ENCODE measurements around the gene MIDN.

MIDN gene

GRCh38 chr19:1280636-1281568, 32.5 kb downstream of the MIDN start:
- DNase-seq (ENCODE audit: low read depth in 2 of 3, low spot score in 2 of 3) = no peak

GRCh38 chr19:1281569-1282287, 33.3 kb downstream of the MIDN start:
- DNase-seq (ENCODE audit: low read depth in 2 of 3, low spot score in 2 of 3) = no peak

GRCh38 chr19:1282588-1283206, 34.3 kb downstream of the MIDN start:
- no peak for DNase-seq (ENCODE audit: low read depth in 2 of 3, low spot score in 2 of 3)

DNA sequence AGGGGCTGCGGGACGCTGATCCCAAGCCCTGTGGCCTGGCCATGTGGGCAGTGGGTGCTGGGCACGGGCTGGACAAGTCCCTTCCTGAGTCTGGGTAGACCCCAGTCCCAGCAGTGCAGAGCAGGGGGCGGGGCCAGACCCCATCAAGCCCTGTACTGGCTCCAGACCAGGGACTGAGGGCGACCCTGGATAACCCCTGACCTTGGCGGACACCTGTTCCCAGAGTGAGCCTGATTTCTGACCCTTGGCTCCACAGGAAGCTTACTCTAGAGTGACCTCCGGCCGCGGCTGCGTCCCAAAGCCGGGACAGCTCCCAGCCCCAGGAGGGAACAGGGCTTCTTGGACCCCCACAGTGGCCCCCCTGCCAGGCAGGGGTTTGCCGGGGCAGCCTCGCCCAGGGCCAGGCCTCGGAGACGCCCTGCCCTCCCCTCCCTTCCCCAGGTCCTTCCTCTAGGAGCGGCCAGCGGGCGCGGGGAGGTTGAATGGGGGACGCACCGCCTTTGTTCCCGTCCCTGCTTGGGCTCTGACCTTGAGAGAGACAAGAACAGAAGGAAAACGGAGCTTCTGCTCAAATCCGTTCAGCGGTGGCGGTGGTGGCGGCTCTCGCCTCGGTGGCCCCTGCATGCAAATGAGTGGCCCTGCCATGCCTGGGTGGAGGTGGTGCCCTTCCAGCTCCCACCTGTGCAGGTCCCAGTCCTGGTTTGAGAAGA, 35.0 kb downstream of the MIDN start:
- no peak for DNase-seq (ENCODE audit: low read depth in 2 of 3, low spot score in 2 of 3)

- DNase-seq (ENCODE audit: low read depth in 2 of 3, low spot score in 2 of 3) = no peak
These were observed 35.5 kb downstream of the MIDN start for GRCh38 chr19:1283917-1284292.

DNA sequence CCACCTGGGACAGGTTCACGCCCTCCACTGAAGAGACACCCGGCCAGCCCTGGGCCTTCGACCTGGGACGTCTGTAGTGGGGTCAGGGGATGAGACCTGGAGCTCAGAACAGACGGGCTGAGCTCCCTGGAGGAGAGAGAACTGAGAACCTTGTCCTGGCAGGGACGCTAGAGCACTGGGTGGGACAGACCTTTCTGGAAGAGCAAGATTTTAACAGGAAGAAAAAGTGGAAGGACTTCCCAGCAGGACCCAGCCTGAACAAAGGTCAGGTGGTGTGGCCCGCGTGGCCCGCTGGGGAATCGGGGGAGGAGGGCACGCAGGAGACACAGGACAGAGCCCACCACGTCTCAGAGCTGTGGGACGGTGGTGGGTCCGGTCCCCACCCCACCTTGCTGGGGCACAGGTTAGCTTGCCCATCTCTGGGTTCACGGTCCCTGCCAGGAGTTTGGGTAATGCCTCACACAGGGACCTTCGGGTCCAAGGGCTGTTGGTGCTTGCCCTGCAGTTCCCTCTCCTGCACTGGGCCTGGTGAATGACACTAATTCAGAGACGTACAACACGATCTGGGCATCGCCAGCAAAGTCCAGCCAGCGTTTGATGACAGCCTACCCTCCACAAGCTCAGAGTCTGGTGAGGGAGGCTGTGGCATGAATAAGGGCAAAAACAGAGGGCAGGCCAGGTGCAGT, 36.1 kb downstream of the MIDN start:
- DNase-seq (ENCODE audit: low read depth in 2 of 3, low spot score in 2 of 3) = no peak

- DNase-seq (ENCODE audit: low read depth in 2 of 3, low spot score in 2 of 3) = no peak
These were observed 36.8 kb downstream of the MIDN start for GRCh38 chr19:1284979-1285736.

GRCh38 chr19:1285737-1286360, 37.5 kb downstream of the MIDN start, which contains the start of gene EFNA2:
Gene EFNA2 (plus strand): TSS chr19:1285873. CDS start chr19:1286169, 296 bp downstream.
- no peak for DNase-seq (ENCODE audit: low read depth in 2 of 3, low spot score in 2 of 3)

DNA sequence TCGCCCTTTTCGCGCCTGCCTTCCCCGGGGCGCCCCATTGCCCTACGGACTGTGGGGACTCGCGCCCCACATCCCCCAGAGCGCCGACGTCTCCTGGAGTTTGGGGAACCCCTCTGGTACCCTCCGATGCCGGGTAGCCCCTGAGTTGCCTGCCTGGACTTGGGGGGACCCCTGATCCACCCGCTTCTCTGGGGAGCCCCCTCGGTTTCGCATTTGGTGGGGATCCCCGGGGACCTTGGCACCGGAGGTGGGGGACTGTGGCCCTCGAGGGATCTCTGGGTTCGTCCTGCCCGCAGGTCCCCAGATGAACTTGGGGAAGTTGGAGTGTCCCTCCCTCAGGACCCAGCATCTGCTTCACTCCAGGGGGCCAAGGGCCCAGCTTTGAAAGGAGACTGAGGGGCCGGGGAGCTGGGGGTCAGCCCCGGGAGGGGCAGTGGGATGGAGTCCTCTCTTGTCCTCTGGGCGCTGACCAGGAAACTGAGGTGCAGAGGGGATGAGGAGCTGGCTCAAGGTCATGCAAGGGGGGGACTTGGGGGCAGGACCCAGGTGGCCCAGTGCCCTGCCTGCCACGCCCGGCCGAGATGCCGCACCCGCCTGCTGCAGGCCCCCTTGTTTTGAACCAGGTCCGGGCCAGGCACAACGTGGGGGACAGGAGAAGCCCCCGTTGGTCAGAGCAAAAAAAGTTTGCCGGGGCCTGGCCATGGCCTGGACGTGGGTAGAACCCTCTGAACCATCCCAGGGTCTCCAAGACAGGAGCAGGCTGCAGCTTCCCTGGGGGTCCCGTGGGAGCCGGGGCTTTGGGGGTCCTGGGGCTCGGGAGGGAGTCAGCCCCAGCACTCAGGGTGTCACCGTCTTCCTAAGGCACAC, 38.3 kb downstream of the MIDN start:
- DNase-seq (ENCODE audit: low read depth in 2 of 3, low spot score in 2 of 3) = no peak

DNA sequence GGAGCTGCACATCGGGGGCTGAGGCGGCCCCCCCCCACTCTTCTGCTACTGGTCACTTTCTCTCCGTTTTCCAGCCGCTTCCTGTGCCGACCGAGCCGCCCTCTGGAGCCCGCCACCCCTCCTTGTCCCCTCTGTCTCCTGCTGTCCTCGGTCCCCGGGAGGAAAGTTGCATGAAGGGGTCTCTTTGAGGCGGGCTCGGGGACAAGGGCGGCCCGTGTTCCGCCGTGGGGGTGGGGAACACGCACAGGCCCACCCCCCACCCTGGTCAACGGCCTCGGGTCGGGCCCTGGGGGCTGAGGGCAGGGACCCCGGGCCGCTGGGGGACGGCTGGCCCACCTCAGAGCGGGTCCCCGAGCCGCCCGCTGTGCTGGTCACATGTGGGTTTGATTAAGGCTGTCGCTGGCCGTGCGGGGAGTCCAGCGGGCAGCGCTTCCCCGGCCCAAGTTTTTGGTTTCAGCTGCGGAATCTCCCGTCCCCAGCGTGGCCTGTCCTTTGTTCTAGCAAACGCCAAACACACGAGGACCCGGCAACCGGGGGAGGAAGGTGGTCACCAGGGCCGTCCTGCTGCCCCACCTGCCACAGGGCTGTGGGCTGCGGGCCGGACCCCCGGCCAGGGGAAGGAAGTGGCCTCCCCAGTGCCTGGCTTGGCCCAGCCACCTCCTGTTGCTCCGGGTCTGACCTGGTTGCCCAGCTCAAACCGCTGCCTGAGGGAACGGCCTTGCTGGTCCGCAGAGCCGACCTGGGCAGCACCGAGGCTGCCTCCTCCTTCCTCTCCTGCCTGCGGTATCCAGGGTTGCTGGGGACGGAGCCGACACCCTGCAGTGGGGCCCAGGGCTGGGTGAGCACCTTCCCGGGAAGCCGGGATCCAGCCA, 39.2 kb downstream of the MIDN start:
- no peak for DNase-seq (ENCODE audit: low read depth in 2 of 3, low spot score in 2 of 3)

- DNase-seq (ENCODE audit: low read depth in 2 of 3, low spot score in 2 of 3) = no peak
These were observed 39.8 kb downstream of the MIDN start for GRCh38 chr19:1288226-1288612.

DNA sequence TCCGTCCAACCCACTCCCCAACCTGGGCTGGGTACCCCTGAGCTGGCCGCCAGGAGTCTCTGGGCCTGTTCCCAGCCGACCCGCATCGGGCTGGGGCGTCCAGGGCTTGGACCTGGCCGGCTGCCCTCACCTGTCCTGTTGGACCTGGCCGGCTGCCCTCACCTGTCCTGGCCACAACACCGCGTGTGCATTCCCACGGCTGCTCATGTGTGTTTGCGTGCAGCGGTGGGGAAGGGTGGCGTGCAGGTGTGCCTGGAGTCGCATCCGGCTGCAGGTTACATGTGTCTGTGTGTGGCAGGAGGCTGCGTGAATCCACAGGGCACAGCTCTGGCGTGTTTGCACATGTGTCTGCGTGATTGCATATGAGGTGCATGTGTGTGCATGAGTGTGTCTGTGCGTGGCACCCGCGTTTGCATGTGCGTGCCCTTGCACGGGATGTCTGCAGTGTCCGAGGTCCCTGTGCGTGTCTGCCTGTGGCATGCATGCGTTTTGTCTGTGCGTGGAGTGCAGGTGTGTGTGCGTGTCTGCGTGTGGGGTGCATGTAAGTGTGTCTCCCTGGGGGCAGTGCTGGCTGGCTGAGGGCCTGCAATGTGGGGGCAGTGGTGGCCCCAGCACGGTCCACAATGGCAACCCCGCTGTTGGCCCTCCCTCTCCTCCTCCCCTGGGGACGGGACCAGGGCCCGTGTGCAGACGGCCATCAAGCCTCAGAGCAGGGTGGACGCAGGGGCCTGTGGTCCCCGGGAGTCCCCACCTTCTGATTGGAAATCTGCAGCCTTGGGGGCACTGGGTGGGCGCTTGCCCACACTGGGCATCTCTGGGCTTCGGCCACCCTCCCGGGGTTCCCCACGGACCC, 40.7 kb downstream of the MIDN start:
- DNase-seq (ENCODE audit: low read depth in 2 of 3, low spot score in 2 of 3) = no peak

- DNase-seq (ENCODE audit: low read depth in 2 of 3, low spot score in 2 of 3) = no peak
These were observed 41.3 kb downstream of the MIDN start for GRCh38 chr19:1289686-1290025.

GRCh38 chr19:1290196-1290702, 41.9 kb downstream of the MIDN start:
- DNase-seq (ENCODE audit: low read depth in 2 of 3, low spot score in 2 of 3) = no peak

DNA sequence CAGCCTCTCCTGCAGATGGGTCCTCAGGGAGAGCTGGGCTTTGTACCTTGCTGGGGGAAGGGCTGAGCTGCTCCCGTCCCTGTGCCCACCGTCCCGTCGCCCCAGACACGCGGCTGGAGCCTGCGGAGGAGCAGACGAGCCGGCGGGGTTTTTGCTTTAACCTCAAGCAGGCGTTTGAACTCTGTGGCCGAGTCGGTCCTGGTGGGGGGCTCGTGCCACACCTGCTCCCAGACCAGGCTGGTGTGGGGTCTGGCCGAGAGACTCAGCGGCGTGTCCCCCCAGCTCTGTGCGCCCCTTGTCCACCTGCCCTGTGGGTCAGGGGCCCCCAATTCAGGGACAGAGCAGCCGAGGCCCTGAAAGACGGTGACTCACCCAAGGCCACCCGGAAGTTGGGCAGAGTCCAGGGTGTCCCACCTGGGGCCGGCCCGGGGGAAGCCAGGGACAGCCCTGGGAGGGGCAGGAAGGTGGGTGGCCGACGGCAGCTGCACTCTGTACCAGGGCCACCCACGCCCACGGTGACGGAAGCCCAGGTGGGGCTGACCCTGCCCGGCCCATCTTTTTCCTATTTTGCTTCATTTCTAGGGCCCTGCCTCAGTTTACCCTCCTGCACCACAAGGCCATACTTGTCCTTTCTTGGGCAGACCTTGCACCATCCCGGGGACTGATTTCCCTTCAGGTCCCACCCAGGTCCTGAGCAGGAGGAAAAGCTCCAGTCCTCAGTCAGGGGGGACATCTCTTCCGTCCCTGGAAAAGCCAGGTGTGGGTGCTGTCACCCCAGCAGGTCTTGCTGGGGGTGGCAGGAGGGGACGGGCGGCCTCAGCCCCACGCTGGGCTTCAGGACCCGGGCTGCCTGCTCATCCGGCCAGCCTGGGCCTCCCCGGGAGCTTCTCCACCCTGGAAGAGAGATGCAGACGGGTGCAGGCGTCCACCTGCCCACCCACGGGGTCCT, 42.6 kb downstream of the MIDN start:
- DNase-seq (ENCODE audit: low read depth in 2 of 3, low spot score in 2 of 3) = no peak
